HepG2 (cell line): ENCODE data around the gene GNG4. TPM values are rescaled to one million over a fixed set of nuclear protein-coding genes. Genes with fewer than 3 reads are reported as not detected.

Source experiments
- CCAR2 ChIP-seq: fragments of 200-400 bp; formaldehyde crosslinking; optimal IDR thresholded peaks from 2 replicates; pipeline ENCODE3; 2018; ENCODE audit warnings: low read depth, mild to moderate bottlenecking, low read length, moderate library complexity
- DBP ChIP-seq: sonication (generic); formaldehyde crosslinking; IDR thresholded peaks from 2 replicates; pipeline ENCODE4 v1.4.0; 2020; ENCODE audit warnings: missing genetic modification reagents; ENCODE audit errors: not compliant biosample characterization
- ELF1 ChIP-seq: sonication (generic); formaldehyde crosslinking; IDR thresholded peaks from 2 replicates; pipeline ENCODE4 v1.4.0; 2020; ENCODE audit warnings: missing genetic modification reagents
- FOXJ3 ChIP-seq: sonication (generic); formaldehyde crosslinking; IDR thresholded peaks from 2 replicates; pipeline ENCODE4 v1.4.0; 2020; ENCODE audit warnings: missing genetic modification reagents, mild to moderate bottlenecking, borderline replicate concordance
- FOXP1 ChIP-seq, 2 experiments: fragments of 450-650 bp in 1 of 2; IDR thresholded peaks; 2 replicates each; pipeline ENCODE4 v1.6.1; 2017 to 2018; ENCODE audit warnings: antibody characterized with exemption in 1 of 2
- KDM5B ChIP-seq: sonication (generic); formaldehyde crosslinking; IDR thresholded peaks from 2 replicates; pipeline ENCODE4 v1.4.0; 2020; ENCODE audit warnings: missing genetic modification reagents, mild to moderate bottlenecking, borderline replicate concordance
- SMAD1 ChIP-seq: sonication (generic); formaldehyde crosslinking; IDR thresholded peaks from 2 replicates; pipeline ENCODE4 v1.4.0; 2020; ENCODE audit warnings: missing genetic modification reagents, low read depth, mild to moderate bottlenecking, borderline replicate concordance
- SP140L ChIP-seq: sonication (generic); formaldehyde crosslinking; IDR thresholded peaks from 2 replicates; pipeline ENCODE4 v1.4.0; 2020; ENCODE audit warnings: missing genetic modification reagents, borderline replicate concordance
- TARDBP ChIP-seq: sonication (generic); formaldehyde crosslinking; IDR thresholded peaks from 2 replicates; pipeline ENCODE4 v1.8.0; 2022; ENCODE audit warnings: mild to moderate bottlenecking, missing genetic modification reagents
- YEATS2 ChIP-seq: sonication (generic); formaldehyde crosslinking; IDR thresholded peaks from 2 replicates; pipeline ENCODE4 v1.4.0; 2020; ENCODE audit warnings: missing genetic modification reagents, borderline replicate concordance
- YY1 ChIP-seq: IDR thresholded peaks from 2 replicates; pipeline ENCODE4 v1.6.1; 2011; ENCODE audit warnings: low read length, low read depth, moderate library complexity, mild to moderate bottlenecking; ENCODE audit not compliant: insufficient read depth, insufficient replicate concordance
- ZFY ChIP-seq: sonication (generic); formaldehyde crosslinking; IDR thresholded peaks from 2 replicates; pipeline ENCODE4 v1.4.0; 2020; ENCODE audit warnings: missing genetic modification reagents
- ZNF589 ChIP-seq: sonication (generic); formaldehyde crosslinking; conservative IDR thresholded peaks from 2 replicates; pipeline ENCODE4 v1.8.0; 2022; ENCODE audit warnings: mild to moderate bottlenecking, moderate library complexity, missing genetic modification reagents
- ZNF607 ChIP-seq: sonication (generic); formaldehyde crosslinking; IDR thresholded peaks from 2 replicates; pipeline ENCODE4 v1.5.1; 2020; ENCODE audit warnings: missing genetic modification reagents, mild to moderate bottlenecking, borderline replicate concordance
- polyA plus RNA-seq, 8 experiments: library from polyadenylated mRNA; depleted of rRNA in 3 of 8; stranded (reverse) in 7 of 8; unstranded in 1 of 8; fragments of >200 nt; fragmentation: Illumina TruSeq in 4 of 8; extraction: Trizol in 4 of 8; gene quantifications; 2 replicates each; pipeline versions ENCODE4 v1.2.1 to v1.2.3, GENCODE V29; 2011 to 2016; ENCODE audit warnings: low read depth in 4 of 8, missing spikeins in 1 of 8, mixed read lengths in 1 of 8; ENCODE audit not compliant: insufficient read depth in 1 of 8
- total RNA-seq, 5 experiments: library from RNA; depleted of rRNA; stranded (reverse); fragments of >200 nt; fragmentation: Illumina TruSeq; extraction: Trizol; gene quantifications; 2 replicates each; pipeline ENCODE4 v1.2.3, GENCODE V29; 2016; ENCODE audit warnings: low read depth in 1 of 5
- TF ChIP-seq, protein P1 (sequence below): IDR thresholded peaks from 2 replicates; pipeline ENCODE4 v1.6.1; 2012; ENCODE audit warnings: low read length, improper control_type of control experiment
- TF ChIP-seq, protein P2 (sequence below): sonication (generic); formaldehyde crosslinking; IDR thresholded peaks from 2 replicates; pipeline ENCODE4 v1.4.0; 2020; ENCODE audit warnings: missing genetic modification reagents, borderline replicate concordance

GNG4 gene
- total and polyA plus RNA-seq, 2 of the 13 experiments (the other 11 are each of a cell fraction or from before 2014, with no cell fraction given) = 27.1 to 69.5 TPM

DNA sequence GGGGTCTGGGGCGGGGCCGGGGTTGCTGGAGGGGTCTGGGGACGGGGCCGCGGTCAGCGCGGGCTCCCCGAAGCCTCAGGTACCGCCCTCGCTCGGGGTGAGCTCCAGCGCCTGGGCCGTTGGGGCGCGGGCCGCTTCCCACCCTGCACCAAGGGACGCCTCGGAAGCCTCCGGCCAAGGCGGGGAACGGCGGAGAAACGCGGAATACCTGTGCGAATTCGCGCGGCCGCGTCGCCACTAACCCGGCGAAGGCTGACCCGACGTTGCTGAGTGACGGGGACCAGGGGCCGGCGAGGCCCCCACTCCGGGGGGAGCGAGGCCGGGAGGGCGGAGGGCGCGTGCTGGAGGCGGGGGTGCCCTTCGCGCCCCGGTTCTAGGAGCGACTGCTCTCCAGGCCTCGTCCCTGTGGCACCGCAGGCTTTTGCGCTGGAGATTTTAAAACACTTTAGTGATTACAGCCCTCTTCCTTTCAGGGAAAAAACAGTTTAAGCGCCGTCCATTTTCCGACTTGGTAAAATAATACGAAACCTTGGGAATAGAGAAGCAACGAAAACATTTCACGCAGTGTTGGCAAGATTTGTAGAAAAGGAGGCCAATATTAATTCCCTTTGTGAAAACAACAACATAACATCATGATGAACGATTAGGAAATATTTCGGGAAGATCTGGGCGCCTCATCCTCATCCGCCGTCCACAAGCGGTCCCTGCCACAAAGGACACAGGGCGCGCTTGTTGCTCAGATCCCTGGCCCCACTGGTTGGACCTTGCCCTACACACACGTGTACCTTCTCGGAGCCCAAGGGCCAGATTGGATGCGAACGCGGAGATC lies 971 bp upstream of the GNG4 start (continued):
- TF ChIP-seq FOXP1 (IDR thresholded peaks at IDR 0.05) (peak; percentile 74; the same call in 1 of the 2 replicates), FOXP1 (CRISPR knock-in tag; IDR thresholded peaks at IDR 0.05) (peak; percentile 96), ZFY (peak; percentile 79), KDM5B (CRISPR knock-in tag) (peak; percentile 46; the same call in 1 of the 2 replicates), ELF1 (CRISPR knock-in tag) (peak; percentile 63; the same call in 1 of the 2 replicates), ZNF589 (CRISPR knock-in tag) (no peak; the same call in 1 of the 2 replicates), DBP (CRISPR knock-in tag) (peak; percentile 34), ZNF607 (CRISPR knock-in tag) (peak; percentile 73), SP140L (CRISPR knock-in tag) (peak; percentile 68; the same call in 1 of the 2 replicates), CCAR2 (no peak), FOXJ3 (peak; percentile 90), YEATS2 (peak; percentile 89), YY1 (peak; percentile 45), TARDBP (CRISPR knock-in tag) (peak; percentile 89), SMAD1 (no peak)
- TF ChIP-seq, protein P1, sequence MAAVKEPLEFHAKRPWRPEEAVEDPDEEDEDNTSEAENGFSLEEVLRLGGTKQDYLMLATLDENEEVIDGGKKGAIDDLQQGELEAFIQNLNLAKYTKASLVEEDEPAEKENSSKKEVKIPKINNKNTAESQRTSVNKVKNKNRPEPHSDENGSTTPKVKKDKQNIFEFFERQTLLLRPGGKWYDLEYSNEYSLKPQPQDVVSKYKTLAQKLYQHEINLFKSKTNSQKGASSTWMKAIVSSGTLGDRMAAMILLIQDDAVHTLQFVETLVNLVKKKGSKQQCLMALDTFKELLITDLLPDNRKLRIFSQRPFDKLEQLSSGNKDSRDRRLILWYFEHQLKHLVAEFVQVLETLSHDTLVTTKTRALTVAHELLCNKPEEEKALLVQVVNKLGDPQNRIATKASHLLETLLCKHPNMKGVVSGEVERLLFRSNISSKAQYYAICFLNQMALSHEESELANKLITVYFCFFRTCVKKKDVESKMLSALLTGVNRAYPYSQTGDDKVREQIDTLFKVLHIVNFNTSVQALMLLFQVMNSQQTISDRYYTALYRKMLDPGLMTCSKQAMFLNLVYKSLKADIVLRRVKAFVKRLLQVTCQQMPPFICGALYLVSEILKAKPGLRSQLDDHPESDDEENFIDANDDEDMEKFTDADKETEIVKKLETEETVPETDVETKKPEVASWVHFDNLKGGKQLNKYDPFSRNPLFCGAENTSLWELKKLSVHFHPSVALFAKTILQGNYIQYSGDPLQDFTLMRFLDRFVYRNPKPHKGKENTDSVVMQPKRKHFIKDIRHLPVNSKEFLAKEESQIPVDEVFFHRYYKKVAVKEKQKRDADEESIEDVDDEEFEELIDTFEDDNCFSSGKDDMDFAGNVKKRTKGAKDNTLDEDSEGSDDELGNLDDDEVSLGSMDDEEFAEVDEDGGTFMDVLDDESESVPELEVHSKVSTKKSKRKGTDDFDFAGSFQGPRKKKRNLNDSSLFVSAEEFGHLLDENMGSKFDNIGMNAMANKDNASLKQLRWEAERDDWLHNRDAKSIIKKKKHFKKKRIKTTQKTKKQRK = no peak
- TF ChIP-seq, protein P2, sequence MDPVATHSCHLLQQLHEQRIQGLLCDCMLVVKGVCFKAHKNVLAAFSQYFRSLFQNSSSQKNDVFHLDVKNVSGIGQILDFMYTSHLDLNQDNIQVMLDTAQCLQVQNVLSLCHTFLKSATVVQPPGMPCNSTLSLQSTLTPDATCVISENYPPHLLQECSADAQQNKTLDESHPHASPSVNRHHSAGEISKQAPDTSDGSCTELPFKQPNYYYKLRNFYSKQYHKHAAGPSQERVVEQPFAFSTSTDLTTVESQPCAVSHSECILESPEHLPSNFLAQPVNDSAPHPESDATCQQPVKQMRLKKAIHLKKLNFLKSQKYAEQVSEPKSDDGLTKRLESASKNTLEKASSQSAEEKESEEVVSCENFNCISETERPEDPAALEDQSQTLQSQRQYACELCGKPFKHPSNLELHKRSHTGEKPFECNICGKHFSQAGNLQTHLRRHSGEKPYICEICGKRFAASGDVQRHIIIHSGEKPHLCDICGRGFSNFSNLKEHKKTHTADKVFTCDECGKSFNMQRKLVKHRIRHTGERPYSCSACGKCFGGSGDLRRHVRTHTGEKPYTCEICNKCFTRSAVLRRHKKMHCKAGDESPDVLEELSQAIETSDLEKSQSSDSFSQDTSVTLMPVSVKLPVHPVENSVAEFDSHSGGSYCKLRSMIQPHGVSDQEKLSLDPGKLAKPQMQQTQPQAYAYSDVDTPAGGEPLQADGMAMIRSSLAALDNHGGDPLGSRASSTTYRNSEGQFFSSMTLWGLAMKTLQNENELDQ (CRISPR knock-in tag) = peak; percentile 69; the same call in 1 of the 2 replicates
